Epithelial cell of proximal tubule (primary cell): ENCODE data around the gene QTRT2. TPM values are rescaled to one million over a fixed set of nuclear protein-coding genes. Genes with fewer than 3 reads are reported as not detected.

Source experiments
- DNase-seq: peaks from one replicate; pipeline ENCODE4 v3.0.0-alpha.2; 2011; ENCODE audit warnings: low read depth
- H3K4me3 ChIP-seq: 2 replicates; pipeline ENCODE4 v1.5.1; 2011; ENCODE audit warnings: low read depth, mild to moderate bottlenecking, low read length
- CTCF ChIP-seq: conservative IDR thresholded peaks from 2 replicates; pipeline ENCODE4 v1.5.1; 2012; ENCODE audit warnings: low read depth, mild to moderate bottlenecking, low read length
- total RNA-seq: library from RNA; depleted of rRNA; stranded (reverse); fragments of >200 nt; gene quantifications from 2 replicates; pipeline ENCODE4 v1.2.3, GENCODE V29; 2015

The QTRT2 gene
- total RNA-seq, 1 donor from 2014 or later: 24.2 TPM

GRCh38 chr3:114128826-114129225 is 72.3 kb downstream of the QTRT2 start:
- H3K4me3 ChIP-seq: no peak overlapping the region
- no peak for DNase-seq
- TF ChIP-seq CTCF: no peak

GRCh38 chr3:114132500-114132899 is 76.0 kb downstream of the QTRT2 start:
- no peak overlapping the region for H3K4me3 ChIP-seq
- DNase-seq: no peak
- no peak for TF ChIP-seq CTCF

DNA sequence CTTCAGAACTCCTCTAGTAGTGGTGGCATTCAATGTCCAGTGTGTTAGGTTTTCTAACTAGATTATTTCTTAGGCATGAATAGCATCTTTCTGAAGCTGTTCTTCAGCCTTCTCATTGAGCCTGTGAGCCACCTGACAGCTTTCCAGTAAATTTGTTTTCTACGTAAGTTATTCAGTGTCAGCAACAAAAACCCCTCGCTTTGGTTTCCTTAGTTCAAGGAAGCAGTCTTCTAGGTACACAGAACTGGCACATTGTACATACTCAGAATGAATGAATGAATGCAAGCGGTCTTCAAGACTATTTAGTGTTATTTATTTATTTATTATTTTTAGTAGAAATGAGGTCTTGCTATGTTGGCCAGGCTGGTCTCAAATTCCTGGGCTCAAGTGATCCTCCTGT is 77.4 kb downstream of the QTRT2 start:
- no peak for DNase-seq
- H3K4me3 ChIP-seq: no peak overlapping the region
- no peak for TF ChIP-seq CTCF

Other genes starting within 250 kb of the QTRT2 start
- 1.6 and 8.6 TPM in 2 replicates for gene GRAMD1C, start 217.9 kb upstream of the QTRT2 start, total RNA-seq
- 2.2 and 3.5 TPM in 2 replicates for gene ZDHHC23, start 108.7 kb upstream of the QTRT2 start, total RNA-seq
- 1.2 and 2.1 TPM in 2 replicates for gene CCDC191, start 211 bp upstream of the QTRT2 start, total RNA-seq
- not detected in 2 replicates for gene DRD3, start 122.3 kb downstream of the QTRT2 start, total RNA-seq
- gene ZNF80, start 180.8 kb downstream of the QTRT2 start, total RNA-seq: not detected in 2 replicates
- not detected in 2 replicates for gene TIGIT, start 237.3 kb downstream of the QTRT2 start, total RNA-seq